HG03135 (cell line): ENCODE data around the gene SPTSSB.

Source experiments
- ATAC-seq: cut with Tn5 transposase; IDR thresholded peaks from one replicate; pipeline ENCODE4 v1.9.1; 2021; ENCODE audit warnings: mild to moderate bottlenecking, moderate library complexity; ENCODE audit not compliant: unreplicated experiment

SPTSSB gene

DNA sequence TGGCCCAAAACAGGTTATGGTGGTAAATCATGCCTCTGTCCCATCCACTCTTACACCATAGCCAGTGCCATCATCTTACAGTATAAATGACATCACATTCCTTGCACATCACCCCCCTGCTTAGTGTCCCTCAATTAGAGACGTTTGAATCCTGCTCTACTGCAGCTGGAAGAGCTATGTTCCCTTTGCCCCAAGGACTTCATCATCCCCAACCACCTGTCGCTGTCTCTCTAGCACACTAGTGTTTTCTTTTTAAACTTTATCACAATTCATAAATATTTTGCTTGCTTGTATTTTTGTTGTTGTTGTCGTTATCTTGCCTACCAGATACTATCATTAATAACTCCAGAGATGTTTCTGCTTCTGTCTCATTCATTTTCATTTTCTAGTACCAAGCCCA, 28.7 kb downstream of the SPTSSB start:
- ATAC-seq, result no peak

DNA sequence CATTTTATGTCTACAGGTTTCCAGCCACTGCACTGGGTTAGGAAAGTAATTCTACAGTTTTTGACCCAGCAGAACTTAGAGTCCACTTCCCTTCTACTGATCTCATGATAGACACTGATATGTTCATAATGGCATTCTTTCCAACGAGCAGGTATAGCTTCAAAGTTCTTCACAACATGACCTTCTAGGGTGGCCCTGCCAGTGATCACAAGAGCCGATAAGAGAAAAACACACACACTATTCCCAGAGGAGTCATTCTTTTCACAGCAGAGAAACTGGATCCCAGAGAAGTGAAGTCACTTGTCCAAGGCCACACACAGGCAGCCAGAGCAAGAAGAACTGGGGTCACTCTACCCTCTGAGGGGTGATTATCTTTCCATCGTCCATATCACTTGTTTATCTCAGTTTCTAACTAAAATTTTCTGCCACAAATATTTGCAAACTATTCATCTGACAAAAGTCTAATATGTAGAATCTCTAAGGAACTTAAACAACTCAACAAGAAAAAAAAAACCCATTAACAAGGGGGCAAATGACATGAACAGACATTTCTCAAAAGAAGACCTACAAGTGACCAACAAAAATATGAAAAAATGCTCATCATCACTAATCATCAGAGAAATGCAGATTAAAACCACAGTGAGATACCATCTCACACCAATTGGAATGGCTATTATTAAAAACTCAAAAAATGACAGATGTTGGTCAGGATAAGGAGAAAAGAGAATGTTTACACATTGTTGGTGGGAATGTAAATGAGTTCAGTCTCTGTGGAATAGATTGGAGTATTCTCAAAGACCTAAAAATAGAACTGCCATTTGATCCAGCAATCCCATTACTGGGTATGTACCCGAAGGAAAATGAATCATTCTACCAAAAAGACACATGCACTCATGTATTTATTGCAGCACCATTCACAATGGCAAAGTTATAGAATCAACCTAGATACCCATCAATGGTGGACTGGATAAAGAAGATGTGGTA, 31.5 kb downstream of the SPTSSB start:
- no peak for ATAC-seq

DNA sequence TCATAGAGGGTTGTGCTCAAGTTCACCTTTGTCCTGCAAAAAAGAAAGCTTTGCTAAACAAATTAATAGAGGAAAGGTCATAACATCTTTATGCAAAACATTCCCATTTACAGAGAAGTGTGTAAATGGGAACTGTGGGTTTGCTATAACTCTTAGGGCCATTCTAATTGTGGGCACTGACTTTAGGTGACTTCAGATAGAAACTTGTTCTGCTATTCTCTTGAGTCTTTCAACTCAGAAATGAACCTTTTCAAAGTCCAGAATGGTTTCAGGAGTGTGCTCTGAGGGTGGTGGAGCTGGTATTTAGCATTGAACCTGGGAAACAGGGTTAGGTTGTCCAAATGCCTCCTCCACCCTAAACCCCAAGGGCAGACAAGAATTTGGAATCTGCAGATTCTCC, 34.0 kb downstream of the SPTSSB start:
- ATAC-seq, result no peak

DNA sequence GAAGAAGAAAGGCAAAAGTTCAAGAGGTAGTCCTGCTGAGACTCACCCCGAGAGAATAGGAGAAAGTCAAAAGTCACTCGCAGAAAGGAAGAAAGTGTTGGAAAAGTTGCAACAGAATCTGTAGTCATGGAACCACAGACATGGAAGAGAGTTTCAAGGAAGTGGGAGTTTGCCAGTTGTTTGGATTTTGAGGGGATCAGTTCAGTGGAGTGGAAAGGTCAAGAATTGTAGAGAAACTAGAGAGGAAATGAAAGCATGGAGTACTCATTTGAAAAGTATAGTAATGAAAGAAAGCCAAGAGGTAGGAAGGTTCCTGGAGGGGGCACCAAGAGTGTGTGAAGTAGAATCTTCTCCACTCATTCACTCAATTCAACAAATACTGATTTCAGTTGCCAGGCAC, 34.7 kb downstream of the SPTSSB start:
- no peak for ATAC-seq

DNA sequence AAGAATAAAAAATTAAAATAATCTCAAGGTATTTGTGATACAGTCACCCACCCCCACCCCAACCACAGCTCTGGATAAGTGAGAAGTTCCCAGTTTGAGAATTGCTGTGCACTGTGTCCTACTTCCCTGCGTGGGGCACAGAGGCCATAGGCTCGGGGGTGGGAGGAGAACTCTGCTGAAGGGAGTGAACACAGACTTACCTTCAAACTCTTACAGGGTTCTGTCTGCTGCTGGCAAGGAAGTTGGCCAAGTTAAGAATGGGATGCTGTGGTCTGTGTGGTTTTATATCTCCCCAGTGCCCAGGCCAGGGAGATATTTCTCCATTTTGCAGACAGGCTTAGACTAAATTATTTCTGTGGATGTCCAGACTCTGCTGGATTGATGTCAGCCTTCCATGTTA, 37.6 kb downstream of the SPTSSB start:
- no peak for ATAC-seq

DNA sequence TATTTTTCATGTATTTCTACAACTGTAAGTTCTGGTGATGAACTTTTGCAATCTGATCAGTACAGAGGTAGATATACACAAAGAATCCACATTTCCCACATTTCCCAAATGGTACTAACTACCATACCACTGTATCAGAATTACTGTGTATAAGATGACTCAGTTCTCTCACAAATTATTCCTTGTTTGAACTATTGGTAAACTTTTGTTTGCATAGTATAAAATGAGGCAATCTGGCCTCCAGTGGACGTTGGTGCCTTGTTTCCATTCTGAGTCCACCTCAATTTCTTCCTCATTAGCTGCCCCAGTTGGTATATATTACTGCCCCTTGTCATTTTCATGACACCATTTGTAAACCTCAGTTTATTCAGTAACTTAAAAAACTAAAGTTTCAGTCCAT, 38.5 kb downstream of the SPTSSB start:
- ATAC-seq, result no peak

DNA sequence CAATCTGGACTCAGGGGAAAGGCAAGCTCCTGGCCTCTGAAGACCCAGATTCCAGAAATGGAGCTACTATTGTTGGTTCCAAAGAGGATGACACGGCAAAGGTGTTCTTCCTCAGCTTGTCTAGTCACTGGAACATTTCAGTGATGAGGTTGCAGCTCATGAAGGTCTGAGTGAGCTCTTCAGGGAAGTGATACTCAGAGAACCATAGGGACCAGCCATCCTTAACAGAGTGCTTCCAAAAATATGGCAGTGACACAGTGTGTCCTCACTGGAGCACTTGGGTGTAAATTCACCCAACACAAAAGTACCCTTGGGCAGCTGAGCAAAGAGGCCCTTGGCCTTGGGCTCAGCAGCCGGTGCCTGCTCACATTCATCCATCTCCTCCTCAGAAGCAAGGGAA, 46.3 kb downstream of the SPTSSB start:
- ATAC-seq, result no peak

DNA sequence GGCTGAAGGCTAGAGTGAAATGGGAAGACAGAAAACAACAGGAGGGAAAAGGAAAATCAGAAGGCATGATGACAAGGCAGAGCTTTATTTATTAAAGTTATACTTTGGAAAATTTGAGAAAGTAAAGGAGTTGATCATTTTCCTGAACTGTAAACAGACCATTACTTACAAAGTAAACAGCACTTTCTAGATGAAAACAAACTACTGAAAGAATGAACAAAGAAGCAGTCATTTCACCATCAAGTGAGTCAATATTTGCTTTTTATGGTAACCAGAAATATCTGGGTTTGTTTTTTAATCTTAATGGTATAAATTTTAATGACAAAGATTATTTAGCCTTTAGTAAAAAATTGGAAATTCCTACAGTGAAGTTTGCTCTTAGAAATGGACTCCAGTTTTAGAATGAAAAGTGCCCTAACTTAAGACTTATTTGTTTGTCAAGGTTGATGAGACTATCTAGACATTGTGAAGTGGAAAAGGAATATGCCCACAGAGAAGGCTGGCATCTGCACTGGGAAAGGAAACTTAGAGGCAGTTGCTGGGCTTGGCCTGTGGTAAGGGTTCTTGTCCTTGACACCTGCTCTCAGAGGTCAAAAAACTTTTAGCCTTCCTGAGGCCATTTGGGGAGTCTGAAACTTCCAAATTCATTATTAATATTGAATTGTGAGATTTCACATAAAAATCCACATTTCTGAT, 47.2 kb downstream of the SPTSSB start:
- ATAC-seq, result no peak

DNA sequence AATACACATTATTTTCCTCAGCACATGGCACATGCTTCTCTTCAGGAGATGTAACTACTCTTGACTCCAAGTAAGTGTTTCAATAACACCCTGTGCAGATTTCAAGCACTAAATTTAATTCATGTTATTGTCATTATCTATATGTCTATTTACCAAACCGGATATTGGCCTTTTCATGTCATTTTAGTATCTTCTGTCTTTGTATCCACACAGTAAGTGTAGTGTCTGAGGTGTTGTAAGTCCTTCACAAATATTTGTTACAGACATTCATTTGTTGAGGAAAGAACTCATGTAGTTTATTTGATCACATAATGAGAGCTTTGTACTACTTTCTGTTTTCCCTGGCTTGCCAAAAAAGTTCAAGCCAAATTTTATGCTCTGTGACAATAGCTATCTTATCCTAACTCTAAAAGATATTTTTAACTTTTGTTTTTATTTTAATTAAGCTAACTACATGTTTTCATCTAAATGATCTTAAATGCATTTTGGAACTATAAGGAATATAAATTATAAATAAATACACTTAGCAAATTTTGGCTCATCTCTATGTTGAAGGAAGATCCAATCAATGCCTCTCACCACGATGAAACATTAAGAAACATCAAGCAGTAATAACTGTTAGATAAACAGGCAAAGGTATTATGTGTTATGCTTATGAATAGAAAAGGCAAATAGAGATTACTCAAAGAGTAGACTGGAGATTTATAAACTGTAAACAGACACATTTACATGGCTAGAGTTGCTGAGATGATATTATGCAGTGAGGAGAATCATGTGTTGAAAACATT, 48.3 kb downstream of the SPTSSB start:
- ATAC-seq, result no peak

DNA sequence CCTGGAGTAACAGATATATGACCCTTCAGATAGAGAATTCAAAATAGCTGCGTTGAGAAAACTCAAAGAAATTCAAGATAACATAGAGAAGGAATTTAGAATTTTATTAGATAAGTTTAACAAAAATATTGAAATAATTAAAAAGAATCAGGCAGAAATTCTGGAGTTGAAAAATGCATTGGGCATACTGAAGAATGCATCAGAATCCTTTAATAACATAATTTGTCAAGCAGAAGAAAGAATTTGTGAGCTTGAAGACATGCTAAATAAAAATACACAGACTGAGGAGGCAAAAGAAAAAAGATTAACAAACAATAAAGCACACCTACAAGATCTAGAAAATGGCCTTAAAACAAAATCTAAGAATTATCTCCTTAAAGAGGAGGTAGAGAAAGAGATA, 50.5 kb downstream of the SPTSSB start:
- no peak for ATAC-seq

DNA sequence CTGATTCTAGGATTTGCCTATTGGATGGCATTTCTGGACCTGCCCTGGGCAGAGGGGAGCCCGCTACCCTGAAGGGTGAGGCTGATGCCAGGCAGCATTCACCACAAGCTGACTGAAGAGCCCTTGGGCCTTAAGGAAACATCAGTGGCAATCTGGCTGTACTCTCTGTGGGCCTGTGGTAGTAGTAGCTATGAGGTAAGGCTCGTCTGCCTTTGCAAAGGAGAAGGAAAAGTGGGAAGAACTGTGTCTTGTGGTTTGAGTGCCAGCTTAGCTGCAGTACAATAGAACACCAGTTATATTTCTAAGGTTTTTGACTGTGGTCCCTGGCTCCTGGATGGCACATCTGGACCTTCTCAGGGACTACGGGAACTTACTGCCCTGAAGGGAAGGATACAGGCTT, 51.5 kb downstream of the SPTSSB start:
- ATAC-seq, result no peak

DNA sequence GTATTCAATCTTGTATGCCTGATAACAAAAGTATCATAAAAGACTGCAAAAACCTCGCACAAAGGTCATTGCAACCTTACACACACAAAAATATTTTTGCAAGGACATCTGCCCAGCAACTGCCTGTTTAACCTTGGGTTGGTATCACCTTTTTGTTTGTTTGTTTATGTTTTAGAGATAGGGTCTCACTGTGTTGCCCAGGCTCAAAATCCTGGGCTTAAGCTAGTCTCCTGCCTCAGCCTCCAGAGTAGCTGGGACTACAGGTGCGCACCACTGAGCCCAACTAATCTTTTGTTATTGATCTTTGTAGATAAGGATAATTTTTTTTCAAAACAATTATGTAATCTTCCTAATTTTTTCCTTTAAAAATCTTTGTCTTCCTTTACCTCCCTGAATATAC, 54.2 kb downstream of the SPTSSB start:
- ATAC-seq, result no peak

DNA sequence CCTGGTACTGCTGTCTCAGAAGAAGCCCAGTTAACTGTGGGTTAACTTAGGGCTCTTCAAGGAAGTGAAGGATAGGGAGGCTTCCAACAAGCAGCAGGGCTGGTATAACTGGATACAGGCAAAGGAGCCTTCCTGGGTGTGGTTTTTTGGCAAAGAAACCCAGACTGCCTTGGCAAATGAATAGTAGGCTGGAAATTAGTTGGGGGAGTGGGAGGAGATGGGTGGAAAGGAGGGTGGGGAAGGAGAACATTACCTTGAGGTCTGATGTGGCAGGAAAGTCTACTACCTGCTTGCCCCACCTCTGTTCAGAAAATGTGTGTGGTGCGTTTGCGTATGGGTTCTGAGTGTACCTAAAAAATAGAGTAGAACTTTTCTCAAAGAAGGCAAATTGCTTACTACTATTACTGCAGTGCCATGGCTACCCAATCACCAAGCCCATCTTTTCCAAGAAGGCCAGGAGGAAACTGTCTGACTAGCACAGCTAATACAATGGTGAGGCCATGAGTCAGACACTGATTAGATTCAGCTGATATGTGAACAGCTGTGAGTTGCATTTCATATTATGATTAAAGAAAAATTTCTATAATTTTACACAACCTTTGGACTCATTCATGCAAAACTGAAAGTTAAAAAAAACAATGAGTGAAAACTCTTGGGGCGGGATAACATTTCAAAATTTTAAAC, 55.2 kb downstream of the SPTSSB start:
- ATAC-seq, result no peak

DNA sequence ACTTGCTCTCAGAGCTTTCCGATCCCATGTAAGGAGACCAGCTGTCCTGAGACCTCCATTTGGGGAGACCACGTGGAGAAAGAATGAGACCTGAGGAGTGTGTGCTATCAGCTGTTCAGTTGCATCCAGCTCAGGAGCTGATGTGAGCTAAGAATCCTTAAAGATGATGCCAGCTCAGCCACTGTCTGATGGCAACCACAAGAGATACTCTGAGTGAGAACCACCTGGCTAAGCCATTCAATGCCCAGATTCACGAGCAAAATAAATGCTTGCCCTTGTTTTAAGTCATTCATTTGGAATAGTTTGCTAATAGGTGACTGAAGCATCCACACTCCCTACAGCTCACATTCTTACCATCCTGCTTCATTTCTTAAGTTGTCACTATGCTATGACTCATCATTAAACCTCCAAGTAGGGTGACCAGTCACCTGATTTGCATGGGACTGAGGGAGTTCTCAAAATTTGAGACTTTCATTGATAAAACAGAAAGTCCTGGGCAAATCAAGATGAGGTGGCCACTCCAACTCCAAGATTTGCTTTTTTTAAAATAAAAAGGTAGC, 56.4 kb downstream of the SPTSSB start:
- ATAC-seq, result no peak

DNA sequence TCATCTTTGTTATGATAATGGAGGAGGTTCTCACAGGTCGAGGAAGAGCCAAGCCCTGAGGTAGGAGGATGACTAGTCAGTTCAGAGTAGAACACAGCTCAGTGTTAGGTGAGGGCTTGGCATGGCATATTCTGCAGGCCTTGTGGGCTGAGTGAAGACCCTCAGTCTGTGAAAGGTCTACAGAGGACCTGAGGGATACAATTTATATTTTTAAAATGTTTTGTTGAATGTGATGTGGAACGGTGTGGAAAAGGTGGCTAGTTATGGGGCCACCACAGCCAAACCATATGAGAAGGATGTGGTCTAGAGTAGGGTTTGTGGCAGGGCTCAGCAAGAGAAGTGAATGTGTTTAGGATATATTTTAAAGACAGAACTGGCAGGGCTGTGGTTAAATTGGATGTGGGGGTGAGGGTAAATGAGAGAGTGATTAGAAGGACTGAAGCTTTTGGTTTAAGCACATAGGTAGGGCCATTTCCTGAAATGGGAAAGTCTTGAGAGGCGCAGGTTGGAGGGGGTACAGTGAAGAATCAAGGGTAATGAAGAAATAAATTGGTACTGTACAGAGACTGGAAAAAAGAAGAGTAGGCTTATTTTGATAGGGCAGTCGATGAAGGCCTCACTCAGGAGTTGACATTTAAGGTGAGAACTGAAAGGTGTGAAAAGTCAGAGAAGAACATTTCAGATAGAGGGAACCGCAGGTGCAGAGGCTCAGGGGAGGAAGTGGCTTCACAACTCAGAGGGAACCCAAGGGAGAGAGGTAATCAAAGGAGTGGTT, 60.5 kb downstream of the SPTSSB start:
- peak; percentile 85 for ATAC-seq

DNA sequence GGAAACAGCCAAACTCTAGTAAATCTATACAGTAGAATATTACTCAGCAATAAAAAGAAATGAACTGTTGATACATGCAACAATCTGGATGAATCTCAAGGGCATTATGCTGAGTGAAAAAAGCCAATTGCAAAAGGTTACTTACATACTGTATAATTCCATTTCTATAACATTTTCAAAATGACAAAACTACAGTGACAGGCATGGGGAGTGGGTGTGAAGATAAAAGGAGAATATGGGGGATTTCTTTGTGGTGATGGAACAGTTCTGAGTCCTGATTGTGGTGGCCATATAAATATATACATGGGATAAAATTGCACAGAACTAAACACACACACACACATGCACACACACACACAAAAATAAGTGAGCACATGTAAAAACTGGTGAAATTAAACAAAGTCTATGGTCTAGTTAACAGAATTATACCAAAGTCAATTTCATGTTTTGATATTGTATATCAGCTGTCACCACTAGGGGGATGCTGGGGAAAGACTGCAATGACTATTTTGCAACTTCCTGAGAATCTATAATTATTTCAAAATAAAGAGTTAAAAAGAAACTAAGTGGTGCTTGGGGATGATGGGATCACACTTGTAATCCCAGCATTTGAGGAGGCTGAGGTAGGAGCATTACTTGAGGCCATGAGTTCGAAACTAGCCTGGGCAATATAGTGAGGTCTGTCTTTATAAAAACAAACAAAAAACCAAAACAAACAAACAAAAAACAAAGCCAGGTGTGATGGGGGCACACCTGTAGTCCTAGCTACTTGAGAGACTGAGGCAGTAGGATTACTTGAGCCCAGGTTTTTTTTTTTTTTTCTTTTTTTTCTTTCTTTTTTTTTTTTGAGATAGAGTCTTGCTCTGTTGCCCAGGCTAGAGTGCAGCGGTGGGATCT, 66.0 kb downstream of the SPTSSB start:
- ATAC-seq, result no peak

DNA sequence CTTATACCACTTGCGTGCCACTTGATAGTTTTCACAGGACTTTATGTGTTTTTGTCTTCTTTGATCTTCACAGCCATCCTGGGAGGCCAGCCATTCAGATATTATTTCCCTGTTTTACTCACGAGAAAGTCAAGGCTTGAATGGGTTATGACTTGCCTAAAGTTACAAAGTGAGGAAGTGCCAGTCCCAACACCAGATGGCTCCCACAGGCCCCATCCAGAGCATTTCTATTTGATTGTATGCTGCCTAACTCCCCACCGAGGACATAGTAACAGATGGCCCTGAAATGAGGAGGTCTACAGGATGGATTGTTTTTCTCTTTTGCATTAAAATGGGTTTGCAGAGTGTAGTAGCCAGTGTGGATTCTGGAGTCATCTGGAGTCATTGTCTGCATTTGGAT, 74.5 kb downstream of the SPTSSB start:
- ATAC-seq, result no peak

DNA sequence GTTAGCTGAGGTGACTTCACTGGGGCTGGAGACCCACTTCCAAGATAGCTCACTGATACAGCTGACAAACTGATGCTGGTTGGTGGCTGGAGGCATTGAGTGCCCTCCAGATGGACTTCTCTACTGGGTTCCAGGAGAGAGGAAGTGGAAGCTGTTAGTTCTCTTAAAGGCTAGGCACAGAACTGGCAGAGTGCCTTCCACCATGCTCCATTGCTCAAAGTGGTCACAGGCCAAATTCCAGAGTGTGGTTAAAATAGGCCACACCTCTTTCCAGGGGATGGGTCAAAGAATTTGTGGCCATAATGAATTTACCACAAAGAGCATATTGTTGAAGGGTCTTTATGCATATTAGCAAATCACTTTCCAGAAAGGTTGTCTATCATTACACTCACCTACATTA, 76.0 kb downstream of the SPTSSB start:
- no peak for ATAC-seq
